ENCODE data around the gene IDI2. TPM values are rescaled to one million over a fixed set of nuclear protein-coding genes. Genes with fewer than 3 reads are reported as not detected.
"Not testable (repeated sequence)": the region's sequence is repeated elsewhere in the genome, so short reads cannot be mapped to it uniquely, and the experiment has no call there.

The IDI2 gene
- polyA plus RNA-seq, 1 donor (not counting 4 experiments of a cell fraction or from before 2014, with no cell fraction given), result not detected

DNA sequence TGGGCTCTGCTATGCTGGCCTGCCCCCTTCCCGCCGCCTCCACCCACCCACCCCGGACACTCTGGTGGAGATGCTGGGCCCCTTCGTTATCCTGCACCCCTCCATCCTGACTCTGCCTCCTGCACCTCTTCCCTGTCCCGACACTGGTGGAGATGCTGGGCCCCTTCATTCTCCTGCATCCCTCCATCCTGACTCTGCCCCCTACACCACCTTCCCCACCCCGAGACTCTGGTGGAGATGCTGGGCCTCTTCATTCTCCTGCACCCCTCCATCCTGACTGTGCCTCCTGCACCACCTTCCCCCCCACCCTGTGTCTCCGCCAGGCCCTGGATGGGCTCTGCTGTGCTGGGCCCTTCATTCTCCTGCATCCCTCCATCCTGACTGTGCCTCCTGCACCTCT lies 15.0 kb downstream of the IDI2 start:
- TF ChIP-seq, protein P1, sequence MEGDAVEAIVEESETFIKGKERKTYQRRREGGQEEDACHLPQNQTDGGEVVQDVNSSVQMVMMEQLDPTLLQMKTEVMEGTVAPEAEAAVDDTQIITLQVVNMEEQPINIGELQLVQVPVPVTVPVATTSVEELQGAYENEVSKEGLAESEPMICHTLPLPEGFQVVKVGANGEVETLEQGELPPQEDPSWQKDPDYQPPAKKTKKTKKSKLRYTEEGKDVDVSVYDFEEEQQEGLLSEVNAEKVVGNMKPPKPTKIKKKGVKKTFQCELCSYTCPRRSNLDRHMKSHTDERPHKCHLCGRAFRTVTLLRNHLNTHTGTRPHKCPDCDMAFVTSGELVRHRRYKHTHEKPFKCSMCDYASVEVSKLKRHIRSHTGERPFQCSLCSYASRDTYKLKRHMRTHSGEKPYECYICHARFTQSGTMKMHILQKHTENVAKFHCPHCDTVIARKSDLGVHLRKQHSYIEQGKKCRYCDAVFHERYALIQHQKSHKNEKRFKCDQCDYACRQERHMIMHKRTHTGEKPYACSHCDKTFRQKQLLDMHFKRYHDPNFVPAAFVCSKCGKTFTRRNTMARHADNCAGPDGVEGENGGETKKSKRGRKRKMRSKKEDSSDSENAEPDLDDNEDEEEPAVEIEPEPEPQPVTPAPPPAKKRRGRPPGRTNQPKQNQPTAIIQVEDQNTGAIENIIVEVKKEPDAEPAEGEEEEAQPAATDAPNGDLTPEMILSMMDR (optimal IDR thresholded peaks at IDR 0.05 in 1 of 3, IDR thresholded peaks at IDR 0.05 in 1 of 3, conservative IDR thresholded peaks at IDR 0.05 in 1 of 3; ENCODE audit: extremely low read depth in 1 of 3, insufficient read depth in 2 of 3, low read length in 3 of 3), result no peak
- TF ChIP-seq EZH2 (IDR thresholded peaks at IDR 0.05; ENCODE audit: low read length), result no peak
- peaks cover 46 to 48% of the 10 kb centered on the region in 2 experiments for H3K36me3 ChIP-seq (ENCODE audit: control insufficient read depth in 2 of 2, extremely low read depth in 1 of 2, insufficient read depth in 2 of 2, low read length in 2 of 2)
- no peak overlapping the region for H3K27ac ChIP-seq (ENCODE audit: control insufficient read depth, insufficient read depth, low read length)
- DNase-seq (ENCODE audit: low read depth, low spot score) (no peak), FAIRE-seq (no peak)
- H3K9me1 ChIP-seq (ENCODE audit: control insufficient read depth, extremely low read depth, insufficient read depth, low read length), result no peaks in the 10 kb centered on the region
- H3K9ac ChIP-seq (ENCODE audit: control insufficient read depth, extremely low read depth, insufficient read depth, low read length), result no peak overlapping the region
- no peaks in the 10 kb centered on the region for H3K27me3 ChIP-seq (ENCODE audit: control insufficient read depth, extremely low read depth, insufficient read depth, low read length)
- H3K9me3 ChIP-seq (ENCODE audit: control insufficient read depth, low read depth, low read length), result no peaks in the 10 kb centered on the region
- no peak overlapping the region for H3K4me3 ChIP-seq (ENCODE audit: control insufficient read depth in 2 of 3, extremely low read depth in 1 of 3, insufficient read depth in 2 of 3, low read depth in 1 of 3, low read length in 3 of 3)
- no peak overlapping the region for H2AFZ ChIP-seq (ENCODE audit: control insufficient read depth, low read length)
- H3K4me1 ChIP-seq (ENCODE audit: control insufficient read depth, extremely low read depth, insufficient read depth, low read length), result no peaks in the 10 kb centered on the region
- no peak overlapping the region for H3K4me2 ChIP-seq (ENCODE audit: control insufficient read depth, extremely low read depth, insufficient read depth, low read depth, low read length)
- H4K20me1 ChIP-seq (ENCODE audit: control insufficient read depth, extremely low read depth, insufficient read depth, low read length), result peaks cover 3% of the 10 kb centered on the region
- H3K79me2 ChIP-seq (ENCODE audit: control insufficient read depth, insufficient read depth, low read length), result peaks cover 16% of the 10 kb centered on the region
- dilution Hi-C loops (cut with MboI; ENCODE audit: extremely low pct_ligation_motif_present, low sequenced_read_pairs), result no loop called here

DNA sequence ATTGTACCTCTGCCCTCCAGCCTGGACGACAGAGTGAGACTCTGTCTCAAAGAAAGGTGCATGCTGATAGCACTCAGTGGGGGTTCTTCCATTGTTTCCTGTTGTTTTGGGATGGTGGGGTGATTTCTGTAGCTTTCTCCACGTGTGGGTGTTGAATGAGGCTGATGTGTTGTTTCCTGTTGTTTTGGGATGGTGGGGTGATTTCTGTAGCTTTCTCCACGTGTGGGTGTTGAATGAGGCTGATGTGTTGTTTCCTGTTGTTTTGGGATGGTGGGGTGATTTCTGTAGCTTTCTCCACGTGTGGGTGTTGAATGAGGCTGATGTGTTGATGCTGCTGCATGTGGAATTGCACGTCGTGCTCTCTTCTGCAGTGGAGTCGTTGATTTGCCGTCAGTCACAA lies 15.7 kb downstream of the IDI2 start:
- H3K36me3 ChIP-seq (ENCODE audit: control insufficient read depth in 2 of 2, extremely low read depth in 1 of 2, insufficient read depth in 2 of 2, low read length in 2 of 2), result peaks cover 44 to 47% of the 10 kb centered on the region in 2 experiments
- H3K4me3 ChIP-seq (ENCODE audit: control insufficient read depth in 2 of 3, extremely low read depth in 1 of 3, insufficient read depth in 2 of 3, low read depth in 1 of 3, low read length in 3 of 3); H3K9me1 ChIP-seq (ENCODE audit: control insufficient read depth, extremely low read depth, insufficient read depth, low read length); H3K9me3 ChIP-seq (ENCODE audit: control insufficient read depth, low read depth, low read length); DNase-seq (ENCODE audit: low read depth, low spot score); H3K27me3 ChIP-seq (ENCODE audit: control insufficient read depth, extremely low read depth, insufficient read depth, low read length); dilution Hi-C loops (cut with MboI; ENCODE audit: extremely low pct_ligation_motif_present, low sequenced_read_pairs); H3K4me1 ChIP-seq (ENCODE audit: control insufficient read depth, extremely low read depth, insufficient read depth, low read length); H3K4me2 ChIP-seq (ENCODE audit: control insufficient read depth, extremely low read depth, insufficient read depth, low read depth, low read length); H4K20me1 ChIP-seq (ENCODE audit: control insufficient read depth, extremely low read depth, insufficient read depth, low read length); H2AFZ ChIP-seq (ENCODE audit: control insufficient read depth, low read length); H3K9ac ChIP-seq (ENCODE audit: control insufficient read depth, extremely low read depth, insufficient read depth, low read length); H3K27ac ChIP-seq (ENCODE audit: control insufficient read depth, insufficient read depth, low read length); FAIRE-seq: not testable (repeated sequence)
- peaks cover 20% of the 10 kb centered on the region for H3K79me2 ChIP-seq (ENCODE audit: control insufficient read depth, insufficient read depth, low read length)

DNA sequence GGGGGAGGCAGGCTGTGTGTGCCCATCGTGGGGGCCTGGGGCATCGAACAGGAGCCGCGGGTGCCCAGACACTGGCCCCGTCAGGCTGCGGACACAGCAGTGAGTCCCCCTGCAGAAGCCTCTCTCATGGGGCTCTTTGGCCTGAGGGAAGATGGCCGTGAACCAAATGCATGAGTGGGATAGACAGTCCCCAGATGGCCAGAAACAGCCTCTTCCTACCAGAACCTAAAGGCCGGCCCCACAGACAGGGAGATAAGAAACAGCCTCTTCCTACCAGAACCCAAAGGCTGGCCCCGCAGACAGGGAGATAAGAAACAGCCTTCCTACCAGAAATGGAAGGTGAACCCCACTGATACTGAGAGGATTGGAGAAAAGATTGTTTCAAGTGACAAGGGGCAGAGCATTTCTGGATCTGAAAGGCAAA lies 16.6 kb downstream of the IDI2 start:
- Histone ChIP-seq H3K27me3 (ENCODE audit: control insufficient read depth, extremely low read depth, insufficient read depth, low read length) (no peaks in the 10 kb centered on the region), H3K27ac (ENCODE audit: control insufficient read depth, insufficient read depth, low read length) (no peak overlapping the region), H3K4me2 (ENCODE audit: control insufficient read depth, extremely low read depth, insufficient read depth, low read depth, low read length) (no peak overlapping the region), H3K9me1 (ENCODE audit: control insufficient read depth, extremely low read depth, insufficient read depth, low read length) (no peaks in the 10 kb centered on the region), H3K4me1 (ENCODE audit: control insufficient read depth, extremely low read depth, insufficient read depth, low read length) (no peaks in the 10 kb centered on the region), H3K9me3 (ENCODE audit: control insufficient read depth, low read depth, low read length) (no peaks in the 10 kb centered on the region), H2AFZ (ENCODE audit: control insufficient read depth, low read length) (no peak overlapping the region), H3K79me2 (ENCODE audit: control insufficient read depth, insufficient read depth, low read length) (peaks cover 25% of the 10 kb centered on the region), H3K4me3 (ENCODE audit: control insufficient read depth in 2 of 3, extremely low read depth in 1 of 3, insufficient read depth in 2 of 3, low read depth in 1 of 3, low read length in 3 of 3) (no peak overlapping the region), H3K36me3 (ENCODE audit: control insufficient read depth in 2 of 2, extremely low read depth in 1 of 2, insufficient read depth in 2 of 2, low read length in 2 of 2) (peaks cover 49% of the 10 kb centered on the region in 2 experiments), H3K9ac (ENCODE audit: control insufficient read depth, extremely low read depth, insufficient read depth, low read length) (no peak overlapping the region), H4K20me1 (ENCODE audit: control insufficient read depth, extremely low read depth, insufficient read depth, low read length) (peaks cover 3% of the 10 kb centered on the region)
- TF ChIP-seq, protein P1 (optimal IDR thresholded peaks at IDR 0.05 in 1 of 3, IDR thresholded peaks at IDR 0.05 in 1 of 3, conservative IDR thresholded peaks at IDR 0.05 in 1 of 3; ENCODE audit: extremely low read depth in 1 of 3, insufficient read depth in 2 of 3, low read length in 3 of 3), result no peak
- FAIRE-seq, result no peak
- no peak for DNase-seq (ENCODE audit: low read depth, low spot score)
- dilution Hi-C loops (cut with MboI; ENCODE audit: extremely low pct_ligation_motif_present, low sequenced_read_pairs), result no loop called here
